HG02610 (cell line): ENCODE data around the gene GNA15.
"Not testable (repeated sequence)": the region's sequence is repeated elsewhere in the genome, so short reads cannot be mapped to it uniquely, and the experiment has no call there.

Source experiments
- ATAC-seq: cut with Tn5 transposase; IDR thresholded peaks from one replicate; pipeline ENCODE4 v1.9.1; 2021; ENCODE audit warnings: mild to moderate bottlenecking, moderate library complexity; ENCODE audit not compliant: unreplicated experiment

GNA15 gene, protein sequence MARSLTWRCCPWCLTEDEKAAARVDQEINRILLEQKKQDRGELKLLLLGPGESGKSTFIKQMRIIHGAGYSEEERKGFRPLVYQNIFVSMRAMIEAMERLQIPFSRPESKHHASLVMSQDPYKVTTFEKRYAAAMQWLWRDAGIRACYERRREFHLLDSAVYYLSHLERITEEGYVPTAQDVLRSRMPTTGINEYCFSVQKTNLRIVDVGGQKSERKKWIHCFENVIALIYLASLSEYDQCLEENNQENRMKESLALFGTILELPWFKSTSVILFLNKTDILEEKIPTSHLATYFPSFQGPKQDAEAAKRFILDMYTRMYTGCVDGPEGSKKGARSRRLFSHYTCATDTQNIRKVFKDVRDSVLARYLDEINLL

DNA sequence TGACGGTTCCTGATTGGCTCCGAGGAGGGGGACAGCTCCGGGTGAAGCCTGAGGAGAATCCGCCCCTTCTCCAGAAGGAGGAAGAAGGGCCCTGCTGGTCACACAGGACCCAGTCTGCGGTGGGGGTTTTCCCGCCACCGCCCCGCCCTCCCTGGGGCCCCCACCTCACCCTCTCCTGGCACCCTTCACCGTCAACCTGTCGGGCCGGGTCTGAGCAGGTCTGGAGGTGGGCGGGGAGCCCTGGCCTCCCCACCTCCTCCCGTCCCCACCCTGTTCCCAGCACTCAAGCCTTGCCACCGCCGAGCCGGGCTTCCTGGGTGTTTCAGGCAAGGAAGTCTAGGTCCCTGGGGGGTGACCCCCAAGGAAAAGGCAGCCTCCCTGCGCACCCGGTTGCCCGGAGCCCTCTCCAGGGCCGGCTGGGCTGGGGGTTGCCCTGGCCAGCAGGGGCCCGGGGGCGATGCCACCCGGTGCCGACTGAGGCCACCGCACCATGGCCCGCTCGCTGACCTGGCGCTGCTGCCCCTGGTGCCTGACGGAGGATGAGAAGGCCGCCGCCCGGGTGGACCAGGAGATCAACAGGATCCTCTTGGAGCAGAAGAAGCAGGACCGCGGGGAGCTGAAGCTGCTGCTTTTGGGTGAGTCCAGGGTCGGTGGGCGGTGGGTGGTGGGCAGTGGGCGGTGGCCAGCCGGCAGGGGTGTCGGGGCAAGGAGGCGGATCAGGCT lies at the start of gene GNA15:
Gene GNA15, plus strand, starts transcription at position 73 of the 723 bp plus-strand sequence. Its CDS starts 418 bp downstream, at position 491.
- ATAC-seq: no peak

DNA sequence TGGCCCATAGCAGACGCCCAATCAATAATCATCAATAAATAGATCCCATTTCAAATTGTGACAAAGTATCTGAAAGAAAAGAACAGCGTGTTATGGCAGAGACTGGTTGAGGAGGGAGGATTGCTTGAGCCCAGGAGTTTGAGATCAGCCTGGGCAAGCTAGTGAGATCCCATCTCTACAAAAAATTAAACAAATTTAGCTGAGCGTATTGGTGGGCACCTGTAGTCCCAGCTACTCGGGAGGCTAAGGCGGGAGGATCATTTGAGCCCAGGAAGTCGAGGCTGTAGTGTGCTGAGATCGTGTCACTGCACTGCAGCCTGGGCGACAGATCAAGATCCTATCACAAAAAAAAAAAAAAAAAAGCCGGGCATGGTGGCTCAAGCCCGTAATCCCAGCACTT lies 48.1 kb upstream of the GNA15 start:
- ATAC-seq: no peak

DNA sequence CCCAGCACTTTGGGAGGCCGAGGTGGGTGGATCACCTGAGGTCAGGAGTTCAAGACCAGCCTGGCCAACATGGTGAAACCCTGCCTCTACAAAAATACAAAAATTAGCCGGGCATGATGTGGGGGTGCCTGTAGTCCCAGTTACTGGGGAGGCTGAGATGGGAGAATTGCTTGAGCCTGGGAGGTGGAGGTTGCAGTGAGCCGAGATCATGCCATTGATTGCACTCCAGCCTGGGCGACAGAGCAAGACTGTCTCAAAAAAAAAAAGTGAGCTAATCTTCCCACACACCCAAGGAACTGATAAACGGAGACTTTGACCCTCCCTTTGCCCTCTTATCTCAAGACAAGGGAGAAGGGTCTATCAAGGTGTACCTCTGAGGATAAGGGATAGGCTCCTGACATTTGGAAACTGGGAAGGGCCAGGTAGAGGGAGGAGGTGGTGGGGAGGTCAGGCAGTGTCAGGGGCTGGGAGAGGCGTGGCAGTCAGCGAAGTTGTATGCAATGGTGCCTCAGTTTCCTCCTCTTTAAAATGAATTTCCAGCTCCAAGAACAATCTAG lies 46.5 kb upstream of the GNA15 start:
- not testable (repeated sequence) for ATAC-seq

DNA sequence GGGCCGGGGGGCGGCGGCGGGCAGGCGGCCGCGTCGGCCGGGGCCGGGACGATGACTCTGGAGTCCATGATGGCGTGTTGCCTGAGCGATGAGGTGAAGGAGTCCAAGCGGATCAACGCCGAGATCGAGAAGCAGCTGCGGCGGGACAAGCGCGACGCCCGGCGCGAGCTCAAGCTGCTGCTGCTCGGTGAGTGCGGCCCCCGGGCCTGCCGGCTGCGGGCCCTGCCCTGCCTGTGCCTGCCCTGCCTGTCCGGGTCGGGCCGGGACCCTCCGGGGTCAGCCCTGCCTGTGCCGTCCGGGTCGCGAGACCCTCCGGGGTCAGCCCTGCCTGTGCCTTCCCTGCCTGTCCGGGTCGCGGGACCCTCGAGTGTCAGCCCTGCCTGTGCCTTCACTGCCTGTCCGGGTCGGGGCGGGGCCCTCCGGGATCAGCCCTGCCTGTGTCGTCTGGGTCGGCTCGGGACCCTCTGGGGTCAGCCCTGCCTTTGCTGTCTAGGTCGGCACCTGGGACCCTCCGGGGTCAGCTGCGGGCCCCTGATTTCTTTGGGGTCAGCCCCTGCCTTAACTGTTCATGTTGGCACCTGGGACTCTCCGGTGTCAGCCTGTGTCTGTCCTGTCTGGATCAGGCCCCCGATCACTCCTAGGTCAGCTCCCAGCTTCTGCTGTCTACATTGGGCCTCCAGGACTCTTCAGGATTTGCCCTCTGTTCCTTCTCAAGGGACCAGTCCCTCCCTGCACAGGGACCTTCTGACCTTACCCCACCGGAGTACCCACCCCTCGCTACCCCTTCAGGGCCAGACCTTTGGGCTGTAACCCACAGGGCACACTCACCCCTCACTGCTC lies 41.0 kb upstream of the GNA15 start:
- ATAC-seq: peak; percentile 7

DNA sequence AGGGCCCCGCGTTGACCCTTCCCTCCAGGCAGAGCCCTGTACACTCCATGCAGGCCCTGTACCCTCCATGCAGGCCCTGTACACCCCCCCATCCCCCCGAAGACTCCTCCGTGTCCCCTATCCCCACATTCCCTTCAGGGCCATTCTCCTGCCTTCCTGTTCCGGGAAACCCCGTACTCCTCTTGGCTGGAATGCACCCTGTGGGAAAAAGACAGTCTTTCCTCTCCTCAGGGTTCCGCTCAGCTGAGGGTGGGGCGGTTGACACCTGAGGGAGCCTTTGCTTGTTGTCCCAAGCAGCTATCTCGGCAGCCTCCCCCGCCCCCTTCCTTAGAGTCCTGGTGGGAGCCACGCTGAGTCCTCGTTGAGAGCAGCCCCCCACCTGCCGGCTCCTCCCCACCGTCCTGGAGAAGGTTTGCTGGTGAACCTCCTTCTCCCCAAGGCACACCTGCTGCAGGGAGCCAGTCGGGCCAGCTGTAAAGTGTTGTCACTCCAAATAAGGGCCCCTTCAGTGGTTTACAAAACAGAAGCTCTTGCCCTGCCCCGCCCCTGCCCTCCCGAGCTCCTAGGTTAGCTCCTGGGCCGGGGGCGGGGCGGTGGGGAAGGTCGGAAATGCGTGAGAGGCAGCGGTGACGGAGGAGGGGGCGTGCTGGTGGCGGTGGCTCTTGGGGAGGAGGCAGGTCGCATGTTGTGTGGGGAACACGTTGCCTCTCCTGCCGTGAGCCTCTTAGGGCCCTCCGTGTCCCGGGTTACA lies 40.2 kb upstream of the GNA15 start:
- no peak for ATAC-seq

DNA sequence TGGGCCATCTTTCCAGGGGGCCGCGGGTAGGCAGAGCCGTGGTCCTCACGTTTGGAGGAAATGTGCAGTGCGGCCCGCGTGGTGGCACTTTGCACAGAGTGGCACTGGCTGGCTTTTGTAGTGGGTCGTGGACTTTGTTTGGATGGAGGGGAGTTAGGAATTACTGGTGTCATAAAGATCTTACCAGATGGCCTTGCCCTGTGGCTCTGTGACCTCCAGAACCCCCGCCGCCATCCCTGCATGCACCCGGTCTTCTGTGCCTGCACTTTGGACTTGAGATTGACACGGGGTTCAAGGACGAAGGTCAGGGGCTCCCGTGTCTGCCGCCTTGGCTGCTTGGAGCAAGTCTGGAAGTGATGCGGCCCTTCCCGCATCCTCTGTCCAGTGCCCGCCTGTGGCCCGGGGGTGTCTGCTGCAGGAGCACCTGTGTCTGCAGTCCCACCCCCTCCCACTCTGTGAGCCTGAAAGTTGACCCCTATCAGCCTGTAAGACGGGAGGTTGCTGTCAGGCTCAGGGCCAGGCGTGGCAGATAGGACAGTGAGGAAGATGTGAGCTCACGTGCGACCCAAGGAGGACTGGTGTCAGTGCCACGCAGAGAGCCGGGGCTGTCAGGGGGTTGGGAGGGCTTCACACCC lies 39.4 kb upstream of the GNA15 start:
- no peak for ATAC-seq

DNA sequence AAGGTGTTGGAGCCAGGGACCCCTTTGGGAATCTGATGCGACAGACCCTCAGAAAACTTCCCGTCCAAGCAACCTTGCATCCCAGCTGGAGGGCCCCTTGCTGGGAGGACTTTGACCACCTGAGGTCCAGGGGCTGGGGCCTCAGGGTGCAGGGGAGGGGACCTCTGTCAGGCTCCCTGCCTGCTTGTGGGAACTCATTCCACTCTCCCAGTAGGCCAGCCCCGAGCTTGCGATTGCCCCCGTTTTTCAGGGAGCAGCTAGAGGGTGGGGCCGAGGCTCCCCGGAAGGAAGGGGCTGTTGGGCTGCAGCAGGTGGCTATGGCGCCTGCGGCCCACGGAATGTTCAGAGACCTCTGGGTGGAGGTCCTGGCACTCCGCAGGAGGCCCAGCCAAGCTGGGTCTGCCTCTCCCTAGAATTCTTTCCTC lies 38.9 kb upstream of the GNA15 start:
- ATAC-seq: no peak

DNA sequence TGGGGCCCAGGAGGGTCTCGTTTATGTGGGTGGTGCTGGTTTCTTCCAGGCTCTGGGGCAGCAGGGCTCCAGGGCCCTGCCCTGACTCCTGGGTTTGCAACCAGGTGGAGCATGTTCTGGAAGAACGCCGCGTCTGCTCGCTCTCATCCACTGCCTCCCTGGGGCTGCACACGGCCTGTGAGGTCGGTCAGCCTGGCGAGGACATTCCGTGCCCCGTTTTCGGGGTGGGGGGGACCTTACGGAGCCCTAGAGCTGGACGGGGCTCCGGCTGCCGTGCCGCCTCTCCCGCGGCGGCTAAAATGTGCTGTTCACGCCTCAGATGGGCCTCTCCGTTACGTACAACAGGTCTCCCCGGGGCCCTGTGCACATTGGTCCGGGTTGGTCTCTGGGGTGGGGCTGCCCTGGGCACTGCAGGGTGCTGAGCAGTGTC lies 38.4 kb upstream of the GNA15 start:
- ATAC-seq: no peak

DNA sequence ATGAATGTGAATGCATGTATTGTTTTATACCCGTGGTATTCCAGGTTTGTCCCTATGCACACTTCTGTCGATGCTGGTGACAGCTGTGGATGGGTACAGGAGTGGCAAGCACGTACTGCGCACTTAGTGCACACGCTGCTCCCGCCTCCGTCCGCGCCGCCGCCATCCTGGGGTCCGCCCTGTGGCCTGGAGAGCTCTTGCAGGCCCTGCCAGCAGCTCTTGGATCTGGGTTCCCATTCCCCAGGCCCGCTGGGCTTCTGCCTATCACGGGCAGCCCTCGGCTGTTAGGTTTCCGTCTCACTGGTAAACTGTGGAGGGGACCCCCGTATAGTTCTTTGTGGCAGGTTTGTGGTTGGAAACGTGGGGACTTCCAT lies 37.7 kb upstream of the GNA15 start:
- ATAC-seq: no peak

DNA sequence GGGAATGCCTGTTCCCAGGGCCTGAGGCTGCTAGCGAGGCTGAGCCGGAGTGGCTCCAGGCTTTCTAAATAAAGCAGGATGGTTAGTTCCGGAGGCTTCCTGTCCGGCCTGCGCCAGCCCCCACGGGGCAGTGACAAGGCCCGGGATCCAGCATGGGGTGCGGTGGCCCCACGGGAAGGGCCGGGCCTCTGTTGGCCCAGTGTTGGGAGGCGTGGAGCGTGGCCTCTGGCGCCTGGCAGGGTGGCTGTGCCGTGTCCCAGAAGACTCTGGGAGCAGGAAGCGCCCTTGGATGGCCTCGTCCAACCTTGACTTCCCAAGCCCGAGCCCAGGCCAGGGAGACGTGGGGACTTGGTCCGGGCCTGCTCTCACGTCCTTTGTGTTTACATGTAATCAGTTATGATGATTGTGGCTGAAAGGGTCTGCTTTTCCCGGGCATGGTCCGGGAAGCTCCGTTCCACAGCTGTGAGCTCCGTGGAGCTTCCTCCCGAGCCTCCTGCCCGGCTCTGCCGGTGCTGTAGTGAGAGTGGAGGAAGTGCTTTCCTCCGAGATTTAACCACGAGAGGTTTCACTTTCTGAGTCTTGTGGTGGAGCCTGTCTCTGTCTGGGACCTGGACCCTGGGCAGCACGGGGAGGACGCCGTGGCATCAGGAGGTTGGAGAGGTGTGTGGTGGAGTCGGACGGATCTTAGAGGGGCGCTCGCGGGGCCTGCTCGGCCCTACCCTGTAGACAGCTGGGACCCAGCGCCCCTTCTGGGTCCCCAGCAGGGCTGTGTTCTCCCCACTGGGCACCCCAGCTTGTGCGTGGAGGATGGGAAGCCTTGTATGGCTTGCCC lies 37.1 kb upstream of the GNA15 start:
- no peak for ATAC-seq

DNA sequence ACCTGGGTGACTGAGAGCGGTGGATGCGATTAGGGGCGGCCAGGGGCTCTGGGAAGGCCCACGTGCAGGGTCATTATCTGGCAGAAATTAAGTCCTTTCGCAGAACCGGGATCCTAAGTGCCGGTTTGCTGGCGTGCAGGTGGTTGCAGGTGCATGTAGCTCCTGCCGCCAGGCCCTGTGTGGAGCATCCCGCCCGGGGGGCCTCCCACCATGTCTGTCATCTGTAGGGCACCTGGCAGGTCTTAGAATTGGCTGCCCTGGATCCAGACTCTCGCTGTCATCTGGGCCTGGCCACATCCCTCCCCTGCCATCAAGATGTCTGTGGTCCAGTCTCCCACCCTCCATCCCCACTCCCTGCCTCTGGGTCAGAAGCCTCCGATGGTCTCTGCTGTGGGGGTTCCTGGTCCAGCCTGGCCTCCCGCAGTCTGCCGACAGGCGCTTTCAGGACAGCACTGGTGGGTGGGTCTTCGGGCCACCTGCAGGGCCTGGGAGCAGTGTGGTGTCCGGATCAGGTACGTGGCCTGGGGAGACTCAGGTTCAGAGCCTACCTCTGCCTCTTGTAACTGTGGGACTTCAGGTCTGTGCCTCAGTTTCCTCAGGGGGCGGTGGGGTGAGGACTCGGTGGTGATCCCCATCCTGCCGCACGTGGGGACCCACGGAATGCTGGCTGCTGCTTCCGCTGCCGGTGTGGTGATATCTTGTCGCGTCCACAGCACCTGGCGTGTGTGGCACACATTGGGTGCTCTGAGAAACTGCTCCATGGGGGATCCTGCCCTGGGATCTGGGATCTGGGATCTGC lies 36.3 kb upstream of the GNA15 start:
- no peak for ATAC-seq

DNA sequence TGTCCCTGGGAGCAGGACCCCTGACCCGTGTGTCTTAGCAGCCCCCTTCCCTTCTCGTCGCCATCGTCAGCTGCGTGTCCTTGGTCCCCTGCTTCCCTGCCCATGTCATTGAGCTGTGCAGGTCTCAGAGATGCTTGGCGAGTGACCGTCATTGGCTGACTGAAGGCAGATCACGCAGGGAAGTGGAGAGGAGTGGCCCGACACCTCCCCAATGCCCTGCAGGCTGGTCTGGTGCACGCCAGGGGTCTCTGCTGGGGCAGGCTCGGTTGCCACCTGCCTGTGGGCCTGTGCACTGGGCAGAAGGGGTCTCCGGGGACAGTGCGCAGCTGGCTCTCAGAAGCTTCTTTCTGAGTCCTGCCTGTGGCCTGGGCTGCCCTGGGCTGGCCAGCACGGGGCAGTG lies 35.5 kb upstream of the GNA15 start:
- no peak for ATAC-seq

DNA sequence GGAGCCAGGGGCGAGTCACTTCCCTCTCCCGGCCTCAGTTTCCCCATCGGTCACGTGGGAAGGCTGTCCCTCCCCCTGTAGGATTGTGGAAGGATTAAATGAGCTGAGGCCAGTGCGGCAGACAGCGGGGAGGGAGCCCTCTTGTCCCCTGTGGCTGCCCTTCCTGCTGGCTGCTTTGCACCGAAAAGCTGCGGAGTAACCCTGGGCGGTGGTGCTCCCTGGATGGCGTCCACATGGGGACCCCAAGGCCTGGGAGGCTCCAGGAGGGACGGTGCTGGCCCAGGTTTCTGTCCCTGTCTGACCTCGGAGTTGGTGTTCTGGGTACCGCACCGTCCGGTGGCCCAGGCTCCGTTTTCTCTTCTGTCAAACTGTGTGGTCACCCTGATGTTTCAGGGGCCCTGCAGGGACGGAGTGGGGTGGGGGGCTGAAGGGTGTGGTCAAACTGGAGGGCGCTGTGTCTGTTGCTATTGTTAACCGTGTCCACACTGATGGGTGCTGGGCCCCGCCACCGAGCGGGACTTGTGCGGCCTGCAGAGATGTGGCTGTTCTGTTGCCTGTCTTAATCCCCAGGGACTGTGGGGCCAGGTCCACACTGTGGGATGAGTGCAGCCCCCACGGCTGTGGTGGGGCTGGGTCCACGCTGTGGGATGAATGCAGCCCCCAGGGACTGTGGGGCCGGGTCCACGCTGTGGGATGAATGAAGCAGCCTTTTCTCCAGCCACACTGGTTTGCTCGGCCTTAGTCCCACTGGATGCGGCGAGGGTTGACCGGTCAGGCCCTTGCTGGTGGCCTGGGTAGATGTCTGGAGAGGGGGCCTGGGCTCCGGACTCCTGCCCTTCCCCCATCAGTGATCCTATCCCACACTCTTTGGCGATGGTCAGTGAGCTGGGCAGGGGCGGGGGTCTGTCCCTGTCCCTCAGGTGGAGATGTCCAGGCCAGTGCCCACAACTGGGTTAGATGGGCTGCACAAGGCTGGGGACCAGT lies 34.8 kb upstream of the GNA15 start:
- ATAC-seq: no peak

DNA sequence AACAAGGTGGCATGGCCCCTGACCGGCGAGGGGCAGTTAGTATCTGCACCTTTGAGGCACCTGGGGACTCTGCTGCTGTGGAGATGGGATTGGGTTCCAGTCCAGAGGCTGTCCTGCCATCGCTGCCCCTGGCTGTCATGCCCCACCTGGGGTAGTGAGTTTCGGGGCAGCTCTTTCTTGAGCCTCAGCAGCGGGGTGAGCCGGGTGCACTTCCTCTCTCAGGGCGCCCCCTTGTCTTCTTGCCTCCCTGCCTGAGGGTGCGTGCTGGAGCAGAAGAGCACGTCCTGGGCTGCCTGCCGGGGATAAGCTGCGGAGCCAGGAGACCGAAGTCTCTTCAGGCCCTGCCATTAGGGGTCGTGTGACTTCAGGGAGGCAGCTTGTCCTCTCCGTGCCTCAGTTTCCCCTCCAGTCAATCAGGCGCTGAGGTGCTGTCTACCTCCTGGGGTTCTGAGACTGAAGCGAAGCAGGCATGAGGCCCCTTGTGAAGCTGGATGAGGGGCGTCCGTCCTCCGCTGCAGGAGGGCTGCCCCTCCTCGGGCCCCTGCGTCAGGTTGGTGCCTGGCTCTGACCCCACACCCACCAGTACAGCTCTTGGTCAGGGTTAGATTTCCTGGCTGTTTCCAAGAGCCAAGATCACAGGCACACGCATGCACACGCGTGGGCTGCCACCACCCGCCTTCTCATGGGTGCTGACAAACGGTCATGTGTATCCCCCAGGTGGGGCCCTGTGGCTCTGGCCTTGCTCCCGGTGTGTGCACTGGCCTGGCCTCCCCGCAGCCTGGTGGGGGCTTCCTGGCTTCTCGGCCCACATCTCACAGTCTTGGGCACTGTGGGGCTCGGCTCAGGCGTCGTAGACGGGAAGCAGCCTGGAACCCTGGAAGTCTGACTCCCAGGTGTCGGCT lies 33.3 kb upstream of the GNA15 start:
- no peak for ATAC-seq

DNA sequence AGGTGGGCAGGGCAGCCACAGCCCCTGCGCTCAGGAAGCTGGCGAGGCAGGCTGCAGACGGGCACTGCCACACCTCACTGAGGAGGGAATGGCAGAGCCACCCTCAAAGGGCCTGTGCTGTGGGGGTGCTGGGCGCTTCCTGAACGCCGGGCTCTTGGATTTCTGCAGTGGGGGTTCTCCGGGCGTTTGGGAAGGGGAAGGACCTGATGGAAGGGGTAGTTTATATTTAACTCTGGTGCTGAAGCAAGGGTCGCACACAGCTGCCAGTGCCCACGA lies 31.2 kb upstream of the GNA15 start:
- ATAC-seq: no peak
